Trophoblast cell (in vitro differentiated cells and primary cell): ENCODE data around the gene EPHB6.

Experiments
- DNase-seq, 2 donors: peaks; one replicate each; pipeline ENCODE4 v3.0.0-alpha.2; 2016
- H2AFZ ChIP-seq: 2 replicates; pipeline ENCODE4 v1.6.1; 2013; ENCODE audit warnings: low read length, moderate library complexity, mild to moderate bottlenecking; ENCODE audit not compliant: insufficient read depth, poor library complexity
- H2AK5ac ChIP-seq: 2 replicates; pipeline ENCODE4 v1.6.1; 2013; ENCODE audit warnings: mild to moderate bottlenecking, low read length
- H2BK120ac ChIP-seq: 2 replicates; pipeline ENCODE4 v1.6.1; 2013; ENCODE audit warnings: low read length, mild to moderate bottlenecking, moderate library complexity; ENCODE audit not compliant: insufficient read depth, poor library complexity
- H2BK12ac ChIP-seq: 2 replicates; pipeline ENCODE4 v1.6.1; 2013; ENCODE audit warnings: mild to moderate bottlenecking, low read length, moderate library complexity
- H2BK5ac ChIP-seq: 2 replicates; pipeline ENCODE4 v1.6.1; 2013; ENCODE audit warnings: low read length, low read depth, moderate library complexity, mild to moderate bottlenecking; ENCODE audit not compliant: poor library complexity
- H3K14ac ChIP-seq: 2 replicates; pipeline ENCODE4 v1.6.1; 2013; ENCODE audit warnings: mild to moderate bottlenecking, low read length
- H3K18ac ChIP-seq: 2 replicates; pipeline ENCODE4 v1.6.1; 2013; ENCODE audit warnings: mild to moderate bottlenecking, low read length
- H3K23ac ChIP-seq: 2 replicates; pipeline ENCODE4 v1.6.1; 2013; ENCODE audit warnings: low read length
- H3K27ac ChIP-seq: 2 replicates; pipeline ENCODE4 v1.5.1; 2013; ENCODE audit warnings: low read depth, mild to moderate bottlenecking, inconsistent platforms, low read length, moderate library complexity
- H3K27me3 ChIP-seq: 2 replicates; pipeline ENCODE4 v1.6.1; 2013; ENCODE audit warnings: inconsistent platforms, mild to moderate bottlenecking, low read length, moderate library complexity; ENCODE audit not compliant: insufficient read depth
- H3K36me3 ChIP-seq, 2 experiments: 1 replicate in 1 of 2; 2 replicates in 1 of 2; pipeline ENCODE4 v1.6.1; 2013; ENCODE audit warnings: low read length in 2 of 2, mild to moderate bottlenecking in 2 of 2, moderate library complexity in 1 of 2; ENCODE audit not compliant: insufficient read depth in 2 of 2, control insufficient read depth in 1 of 2
- H3K4ac ChIP-seq: 2 replicates; pipeline ENCODE4 v1.6.1; 2013; ENCODE audit warnings: low read depth, mild to moderate bottlenecking, low read length, moderate library complexity
- H3K4me1 ChIP-seq, 2 experiments: 1 replicate in 1 of 2; 2 replicates in 1 of 2; pipeline ENCODE4 v1.6.1; 2013; ENCODE audit warnings: low read length in 2 of 2, mild to moderate bottlenecking in 2 of 2, moderate library complexity in 1 of 2; ENCODE audit not compliant: insufficient read depth in 2 of 2, control insufficient read depth in 1 of 2
- H3K4me2 ChIP-seq: 2 replicates; pipeline ENCODE4 v1.6.1; 2013; ENCODE audit warnings: inconsistent platforms, mild to moderate bottlenecking, low read length, moderate library complexity
- H3K4me3 ChIP-seq: 2 replicates; pipeline ENCODE4 v1.5.1; 2013; ENCODE audit warnings: mild to moderate bottlenecking, low read depth, low read length, inconsistent platforms
- H3K79me1 ChIP-seq: one replicate; pipeline ENCODE4 v1.6.1; 2013; ENCODE audit warnings: low read length
- H3K79me2 ChIP-seq: 2 replicates; pipeline ENCODE4 v1.6.1; 2013; ENCODE audit warnings: low read length, mild to moderate bottlenecking; ENCODE audit not compliant: control insufficient read depth, insufficient read depth, poor library complexity
- H3K9ac ChIP-seq: 2 replicates; pipeline ENCODE4 v1.6.1; 2013; ENCODE audit warnings: mild to moderate bottlenecking, low read length
- H3K9me3 ChIP-seq: 2 replicates; pipeline ENCODE4 v1.6.1; 2013; ENCODE audit warnings: low read depth, mild to moderate bottlenecking, control low read depth, inconsistent platforms, low read length; ENCODE audit not compliant: insufficient read depth
- H4K12ac ChIP-seq: 2 replicates; pipeline ENCODE4 v1.6.1; 2013; ENCODE audit warnings: low read depth, mild to moderate bottlenecking, low read length, moderate library complexity
- H4K8ac ChIP-seq: 2 replicates; pipeline ENCODE4 v1.6.1; 2013; ENCODE audit warnings: low read depth, mild to moderate bottlenecking, low read length, moderate library complexity
- H4K91ac ChIP-seq: one replicate; pipeline ENCODE4 v1.6.1; 2013; ENCODE audit warnings: low read depth, mild to moderate bottlenecking, low read length, moderate library complexity
- WGBS: extraction: QIAGEN DNeasy Blood & Tissue Kit; methylation state at CpG from one replicate; pipeline ENCODE4 v1.1.7; 2013; ENCODE audit warnings: missing lambda C conversion rate; ENCODE audit not compliant: insufficient read length, insufficient coverage; ENCODE audit errors: extremely low coverage; 5-methylcytosine and 5-hydroxymethylcytosine counted together

Gene EPHB6

GRCh38 chr7:142811154-142811737 lies 43.6 kb upstream of the EPHB6 start:
- H3K36me3 ChIP-seq = no peaks in the 10 kb centered on the region
- H3K79me1 ChIP-seq = peaks cover 10% of the 10 kb centered on the region
- H4K12ac ChIP-seq = no peak overlapping the region
- H4K8ac ChIP-seq = no peak overlapping the region
- no peaks in the 10 kb centered on the region for H3K27me3 ChIP-seq
- no peak overlapping the region for H2BK5ac ChIP-seq
- H3K23ac ChIP-seq = no peak overlapping the region
- H3K9ac ChIP-seq = no peak overlapping the region
- no peak overlapping the region for H3K4me3 ChIP-seq
- no peak overlapping the region for H3K4me2 ChIP-seq
- H2AFZ ChIP-seq = no peak overlapping the region
- no peak overlapping the region for H4K91ac ChIP-seq
- H3K18ac ChIP-seq = no peak overlapping the region
- no peak overlapping the region for H2BK12ac ChIP-seq
- no CpG with 5 or more reads among the region's 6 CpGs for WGBS
- H3K27ac ChIP-seq = no peak overlapping the region
- H2AK5ac ChIP-seq = no peak overlapping the region
- H3K4ac ChIP-seq = no peak overlapping the region
- H3K14ac ChIP-seq = no peak overlapping the region
- peak overlapping the region; percentile 38 for H2BK120ac ChIP-seq
- peak in 1 of 2 donors; percentile 70 for DNase-seq
- H3K9me3 ChIP-seq = peaks cover 1% of the 10 kb centered on the region
- peaks cover 16 to 28% of the 10 kb centered on the region in 2 experiments for H3K4me1 ChIP-seq
- H3K79me2 ChIP-seq = no peaks in the 10 kb centered on the region

DNA sequence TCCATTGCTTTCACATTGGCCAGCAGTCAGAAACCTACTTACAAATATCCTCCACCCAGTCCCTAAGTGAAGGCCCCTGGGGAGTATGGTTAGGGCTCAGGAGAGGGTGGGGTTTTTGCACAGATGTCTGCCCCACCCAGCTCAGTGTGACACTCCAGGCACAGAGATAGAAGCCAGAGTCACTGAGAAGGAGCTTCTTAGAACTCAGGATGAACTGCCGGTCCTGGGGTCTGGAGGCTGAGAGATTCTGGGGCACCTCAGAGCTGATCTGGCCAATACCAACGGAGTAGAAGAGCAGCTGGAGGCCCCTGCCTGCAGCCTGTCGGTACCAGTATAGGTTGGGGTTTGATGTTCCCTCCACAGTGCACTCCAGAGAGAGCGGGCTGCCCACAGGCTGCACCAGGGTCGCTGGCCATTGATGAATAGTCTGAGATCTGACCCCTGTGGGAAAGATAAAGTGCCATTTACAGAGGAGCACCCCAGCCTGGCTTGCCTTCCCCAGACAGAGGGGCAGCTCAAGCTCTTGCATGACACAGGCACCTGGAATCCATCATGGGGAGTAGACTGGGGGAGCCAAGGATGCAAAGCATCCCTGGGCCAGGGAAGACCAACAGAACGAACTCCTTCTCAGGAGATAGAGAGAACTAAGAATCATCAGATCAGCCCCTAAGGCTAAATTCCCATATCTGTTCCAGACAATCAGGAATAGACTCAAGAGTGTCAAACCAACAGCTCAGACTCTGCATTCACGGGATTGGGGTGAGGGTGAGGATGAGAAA lies 42.2 kb upstream of the EPHB6 start:
- peaks cover 16 to 32% of the 10 kb centered on the region in 2 experiments for H3K4me1 ChIP-seq
- peaks cover 10% of the 10 kb centered on the region for H3K79me1 ChIP-seq
- H3K14ac ChIP-seq = no peak overlapping the region
- no peaks in the 10 kb centered on the region for H3K27me3 ChIP-seq
- no peak overlapping the region for H2AFZ ChIP-seq
- peak overlapping the region; percentile 79 for H4K91ac ChIP-seq
- no peak overlapping the region for H2AK5ac ChIP-seq
- peak overlapping the region; percentile 93 for H2BK120ac ChIP-seq
- H3K18ac ChIP-seq = peak overlapping the region; percentile 34
- H4K8ac ChIP-seq = peak overlapping the region; percentile 17
- no peaks in the 10 kb centered on the region for H3K79me2 ChIP-seq
- H3K23ac ChIP-seq = no peak overlapping the region
- H3K36me3 ChIP-seq = no peaks in the 10 kb centered on the region
- no CpG with 5 or more reads among the region's 7 CpGs for WGBS
- peaks cover 1% of the 10 kb centered on the region for H3K9me3 ChIP-seq
- no peak overlapping the region for H3K9ac ChIP-seq
- H2BK12ac ChIP-seq = no peak overlapping the region
- no peak overlapping the region for H4K12ac ChIP-seq
- peak; percentile 76 to 88 for DNase-seq
- H2BK5ac ChIP-seq = peak overlapping the region; percentile 91
- H3K4me3 ChIP-seq = no peak overlapping the region
- peak overlapping the region; percentile 35 for H3K4me2 ChIP-seq
- peak overlapping the region; percentile 93 for H3K27ac ChIP-seq
- H3K4ac ChIP-seq = no peak overlapping the region

DNA sequence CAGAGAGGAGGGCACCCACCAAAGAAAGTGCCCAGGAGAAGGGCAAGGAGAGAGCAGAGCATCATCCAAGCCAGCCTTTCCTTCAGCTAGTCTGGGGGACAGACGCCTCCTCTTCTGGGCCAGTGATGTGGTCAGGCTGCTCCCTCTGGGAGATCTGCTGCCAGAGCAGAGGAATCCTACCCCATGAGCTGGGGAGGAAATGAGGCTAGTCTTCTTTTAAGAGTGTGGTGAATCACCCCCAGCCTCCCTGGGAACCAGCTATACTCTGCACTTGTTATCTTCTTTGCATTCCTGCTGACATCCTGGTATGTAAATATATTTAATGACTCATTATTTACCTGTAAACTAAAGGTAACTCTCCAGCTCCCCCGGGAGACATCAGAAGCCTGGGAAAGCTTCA lies 41.6 kb upstream of the EPHB6 start:
- WGBS = no CpG with 5 or more reads among the region's 2 CpGs
- peak; percentile 88 to 91 for DNase-seq
- peaks cover 10% of the 10 kb centered on the region for H3K79me1 ChIP-seq

DNA sequence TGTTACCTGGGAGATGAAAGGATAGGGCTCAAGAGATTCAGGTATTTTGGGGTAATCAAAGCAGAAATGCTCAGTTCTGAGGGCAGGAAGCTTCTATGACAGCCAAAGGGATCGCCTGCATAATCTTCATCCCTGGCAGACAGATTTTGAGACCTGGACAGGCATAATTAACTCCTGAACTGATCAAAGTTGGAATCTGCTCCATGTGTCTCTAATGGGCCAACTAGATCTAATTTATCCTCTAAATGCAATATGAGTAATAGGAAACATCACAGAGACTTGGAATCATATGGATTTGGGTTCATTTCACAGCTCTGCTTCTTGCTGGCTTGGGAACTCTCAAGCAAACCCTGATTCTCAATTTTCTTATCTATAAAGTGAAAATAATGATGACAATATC lies 41.2 kb upstream of the EPHB6 start:
- Histone ChIP-seq H3K9me3 (peaks cover 1% of the 10 kb centered on the region), H3K27ac (peak overlapping the region; percentile 93), H2BK12ac (no peak overlapping the region), H4K12ac (no peak overlapping the region), H3K79me1 (peaks cover 10% of the 10 kb centered on the region), H3K18ac (no peak overlapping the region), H3K9ac (no peak overlapping the region), H4K8ac (no peak overlapping the region), H2AFZ (no peak overlapping the region), H3K14ac (no peak overlapping the region), H3K4me2 (no peak overlapping the region), H3K27me3 (no peaks in the 10 kb centered on the region), H2BK120ac (peak overlapping the region; percentile 18), H2BK5ac (peak overlapping the region; percentile 82), H4K91ac (no peak overlapping the region), H3K36me3 (no peaks in the 10 kb centered on the region), H3K23ac (no peak overlapping the region), H3K4me1 (peaks cover 16 to 32% of the 10 kb centered on the region in 2 experiments), H3K79me2 (no peaks in the 10 kb centered on the region), H3K4ac (no peak overlapping the region), H2AK5ac (no peak overlapping the region), H3K4me3 (no peak overlapping the region)
- DNase-seq = no peak
- WGBS = no CpG with 5 or more reads among the region's 1 CpG

More for the DNA sequence above, 41.6 kb upstream of the EPHB6 start:
- H3K9ac ChIP-seq = no peak overlapping the region
- H4K12ac ChIP-seq = no peak overlapping the region
- H3K27me3 ChIP-seq = no peaks in the 10 kb centered on the region
- no peaks in the 10 kb centered on the region for H3K36me3 ChIP-seq
- no peaks in the 10 kb centered on the region for H3K79me2 ChIP-seq
- no peak overlapping the region for H3K4me3 ChIP-seq
- H3K23ac ChIP-seq = no peak overlapping the region
- no peak overlapping the region for H2AFZ ChIP-seq
- peak overlapping the region; percentile 67 for H4K91ac ChIP-seq
- no peak overlapping the region for H4K8ac ChIP-seq
- H3K4ac ChIP-seq = no peak overlapping the region
- H3K18ac ChIP-seq = peak overlapping the region; percentile 34
- peaks cover 16 to 32% of the 10 kb centered on the region in 2 experiments for H3K4me1 ChIP-seq
- no peak overlapping the region for H3K14ac ChIP-seq
- no peak overlapping the region for H2BK120ac ChIP-seq
- H2BK12ac ChIP-seq = no peak overlapping the region
- H2AK5ac ChIP-seq = no peak overlapping the region
- peaks cover 1% of the 10 kb centered on the region for H3K9me3 ChIP-seq
- H3K4me2 ChIP-seq = peak overlapping the region; percentile 35
- peak overlapping the region; percentile 91 for H2BK5ac ChIP-seq
- peak overlapping the region; percentile 93 for H3K27ac ChIP-seq
